ENCODE data around the gene FNIP2. TPM values are rescaled to one million over a fixed set of nuclear protein-coding genes. Genes with fewer than 3 reads are reported as not detected.
A peak's percentile ranks its signal among the peaks of the same experiment; 100 is the strongest.

FNIP2 gene
- total RNA-seq, 1 experiment from 2014 or later = 16.1 TPM

- Histone ChIP-seq H3K27me3 (replicated peaks; ENCODE audit: insufficient read depth, low read depth, low read length, poor library complexity) (no peaks in the 10 kb centered on the region), H3K4me1 (ENCODE audit: insufficient read depth, low read length, poor library complexity, severe bottlenecking) (no peaks in the 10 kb centered on the region), H3K36me3 (ENCODE audit: insufficient read depth, low read length, poor library complexity, severe bottlenecking) (no peaks in the 10 kb centered on the region), H3K4me3 (ENCODE audit: low read depth, low read length, poor library complexity, severe bottlenecking) (no peak overlapping the region), H3K9me3 (ENCODE audit: low read depth, low read length, poor library complexity, severe bottlenecking) (no peaks in the 10 kb centered on the region), H3K27ac (ENCODE audit: low read depth, low read length, poor library complexity, severe bottlenecking) (no peak overlapping the region)
- no peak for TF ChIP-seq EZH2 (IDR thresholded peaks at IDR 0.05; ENCODE audit: borderline replicate concordance, low read depth, low read length, poor library complexity, severe bottlenecking)
- no peak for TF ChIP-seq CTCF (conservative IDR thresholded peaks at IDR 0.05; ENCODE audit: low read depth, low read length)
- intact Hi-C loops (cut with micrococcal nuclease; ENCODE audit: unreplicated experiment) = no loop called here
- ChIA-PET POLR2A (ENCODE audit: low non-redundant PET) (no interaction called here), CTCF (no interaction called here)
- no TSS peak for BruUV-seq (replicated peaks)
- DNase-seq (ENCODE audit: low spot score) = no peak
Observed at GRCh38 chr4:158934996-158935669, 166.3 kb downstream of the FNIP2 start.

DNA sequence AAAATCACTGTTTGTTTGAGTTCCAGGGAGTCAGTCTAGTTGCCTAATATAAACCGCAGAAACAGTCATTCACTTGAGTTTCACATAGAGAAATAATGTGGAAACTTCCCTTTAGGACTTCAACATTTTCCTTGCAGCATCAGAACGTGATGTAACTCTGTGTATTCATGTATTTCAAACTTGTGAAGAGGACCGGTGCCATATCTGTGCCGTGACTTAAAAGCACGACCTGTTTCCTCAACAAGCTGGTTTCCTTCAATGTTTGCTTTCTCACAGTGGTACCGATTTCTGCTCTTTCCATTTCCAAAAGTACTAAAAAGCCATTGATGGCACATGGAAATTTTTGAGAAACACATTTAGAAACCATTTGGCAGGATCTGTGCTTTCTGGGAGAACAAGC lies 167.4 kb downstream of the FNIP2 start:
- H3K27ac ChIP-seq (ENCODE audit: low read depth, low read length, poor library complexity, severe bottlenecking) = no peak overlapping the region
- H3K9me3 ChIP-seq (ENCODE audit: low read depth, low read length, poor library complexity, severe bottlenecking) = no peaks in the 10 kb centered on the region
- H3K4me1 ChIP-seq (ENCODE audit: insufficient read depth, low read length, poor library complexity, severe bottlenecking) = no peaks in the 10 kb centered on the region
- intact Hi-C loops (cut with micrococcal nuclease; ENCODE audit: unreplicated experiment) = no loop called here
- H3K36me3 ChIP-seq (ENCODE audit: insufficient read depth, low read length, poor library complexity, severe bottlenecking) = no peaks in the 10 kb centered on the region
- H3K4me3 ChIP-seq (ENCODE audit: low read depth, low read length, poor library complexity, severe bottlenecking) = no peak overlapping the region
- POLR2A ChIA-PET (ENCODE audit: low non-redundant PET) = no interaction called here
- DNase-seq (ENCODE audit: low spot score) = no peak
- CTCF ChIA-PET = no interaction called here
- BruUV-seq (replicated peaks) = no TSS peak
- no peak for TF ChIP-seq CTCF (conservative IDR thresholded peaks at IDR 0.05; ENCODE audit: low read depth, low read length)
- TF ChIP-seq EZH2 (IDR thresholded peaks at IDR 0.05; ENCODE audit: borderline replicate concordance, low read depth, low read length, poor library complexity, severe bottlenecking) = no peak
- H3K27me3 ChIP-seq (replicated peaks; ENCODE audit: insufficient read depth, low read depth, low read length, poor library complexity) = no peaks in the 10 kb centered on the region

DNA sequence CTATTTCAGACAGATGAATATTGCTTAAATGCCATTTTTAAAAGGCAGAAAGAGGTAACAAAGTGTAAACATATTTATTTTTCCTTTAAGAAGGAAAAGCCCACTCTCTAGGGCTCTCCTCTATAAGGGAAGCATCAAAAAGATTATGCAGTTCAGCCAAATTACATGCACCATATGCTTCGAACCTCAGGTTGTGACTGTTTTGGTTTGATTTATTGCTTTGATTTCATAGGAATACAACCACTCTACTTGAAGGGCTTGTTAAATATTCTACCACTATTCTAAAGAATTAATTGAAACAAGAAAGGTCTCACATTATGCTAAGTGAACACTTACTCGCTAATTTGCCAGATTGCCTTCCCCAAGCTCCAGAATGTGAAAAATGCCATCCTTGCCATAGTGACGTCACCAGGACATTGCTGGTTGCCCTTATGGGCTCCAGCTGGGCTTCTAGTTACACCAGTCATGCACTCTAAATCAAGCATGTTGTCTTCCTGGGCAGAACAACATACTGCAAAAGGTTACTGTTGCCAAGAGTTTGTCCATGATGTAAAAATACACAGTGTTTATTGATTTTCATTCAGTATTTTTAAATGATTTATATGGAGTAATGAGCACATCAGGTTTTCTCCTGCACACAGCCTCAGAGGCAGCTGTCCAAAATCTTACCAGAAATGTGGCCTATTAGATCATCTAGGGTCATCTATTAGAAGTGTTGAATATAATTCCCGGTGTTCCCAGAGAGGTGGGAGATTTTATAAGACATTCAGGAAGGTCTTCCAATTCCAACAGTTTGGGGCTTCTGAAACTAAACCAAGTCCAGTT lies 169.6 kb downstream of the FNIP2 start:
- BruUV-seq (replicated peaks) = no TSS peak
- DNase-seq (ENCODE audit: low spot score) = peak; percentile 69
- POLR2A ChIA-PET (ENCODE audit: low non-redundant PET) = no interaction called here

More for the DNA sequence above, 169.6 kb downstream of the FNIP2 start:
- intact Hi-C loops (cut with micrococcal nuclease; ENCODE audit: unreplicated experiment) = no loop called here
- H3K27me3 ChIP-seq (replicated peaks; ENCODE audit: insufficient read depth, low read depth, low read length, poor library complexity) = no peaks in the 10 kb centered on the region
- no peaks in the 10 kb centered on the region for H3K4me1 ChIP-seq (ENCODE audit: insufficient read depth, low read length, poor library complexity, severe bottlenecking)
- CTCF ChIA-PET = no interaction called here
- H3K9me3 ChIP-seq (ENCODE audit: low read depth, low read length, poor library complexity, severe bottlenecking) = no peaks in the 10 kb centered on the region
- no peak overlapping the region for H3K4me3 ChIP-seq (ENCODE audit: low read depth, low read length, poor library complexity, severe bottlenecking)
- H3K27ac ChIP-seq (ENCODE audit: low read depth, low read length, poor library complexity, severe bottlenecking) = no peak overlapping the region
- TF ChIP-seq CTCF (conservative IDR thresholded peaks at IDR 0.05; ENCODE audit: low read depth, low read length) (no peak), EZH2 (IDR thresholded peaks at IDR 0.05; ENCODE audit: borderline replicate concordance, low read depth, low read length, poor library complexity, severe bottlenecking) (no peak)
- no peaks in the 10 kb centered on the region for H3K36me3 ChIP-seq (ENCODE audit: insufficient read depth, low read length, poor library complexity, severe bottlenecking)

Data from A673 (cell line).